Parathyroid adenoma (tissue), 2 donors: ENCODE results near the gene L2HGDH.

Experiments used
- H2AFZ ChIP-seq: fragments of 300-600 bp; sonication (generic); one replicate; pipeline ENCODE4 v1.7.0; 2017; ENCODE audit warnings: antibody characterized with exemption, mild to moderate bottlenecking
- H3K27ac ChIP-seq: fragments of 300-600 bp; sonication (generic); one replicate; pipeline ENCODE4 v1.7.0; 2017
- H3K27me3 ChIP-seq: fragments of 300-600 bp; sonication (generic); one replicate; pipeline ENCODE4 v1.7.0; 2017; ENCODE audit warnings: low read length; ENCODE audit not compliant: control insufficient read depth, insufficient read depth
- H3K36me3 ChIP-seq: fragments of 300-600 bp; sonication (generic); one replicate; pipeline ENCODE4 v1.7.0; 2017; ENCODE audit warnings: low read length; ENCODE audit not compliant: control insufficient read depth, insufficient read depth
- H3K4me1 ChIP-seq: fragments of 300-600 bp; sonication (generic); one replicate; pipeline ENCODE4 v1.7.0; 2017; ENCODE audit warnings: control low read depth
- H3K4me2 ChIP-seq: fragments of 300-600 bp; sonication (generic); one replicate; pipeline ENCODE4 v1.7.0; 2017; ENCODE audit warnings: low read length
- H3K4me3 ChIP-seq: fragments of 300-600 bp; sonication (generic); one replicate; pipeline ENCODE4 v1.7.0; 2017; ENCODE audit warnings: low read depth, low read length
- H3K79me2 ChIP-seq: fragments of 300-600 bp; sonication (generic); one replicate; pipeline ENCODE4 v1.7.0; 2017; ENCODE audit warnings: control low read depth
- H3K9ac ChIP-seq: fragments of 300-600 bp; sonication (generic); one replicate; pipeline ENCODE4 v1.7.0; 2017; ENCODE audit warnings: mild to moderate bottlenecking
- H3K9me3 ChIP-seq: fragments of 300-600 bp; sonication (generic); one replicate; pipeline ENCODE4 v1.7.0; 2017; ENCODE audit warnings: low read length; ENCODE audit not compliant: control insufficient read depth
- TF ChIP-seq, protein P1 (sequence below): fragments of 300-600 bp; sonication (generic); IDR thresholded peaks from one replicate; pipeline ENCODE4 v1.7.0; 2017; ENCODE audit warnings: antibody characterized with exemption, mild to moderate bottlenecking
- donor health status: primary hyperparathyroidism.

The L2HGDH gene

DNA sequence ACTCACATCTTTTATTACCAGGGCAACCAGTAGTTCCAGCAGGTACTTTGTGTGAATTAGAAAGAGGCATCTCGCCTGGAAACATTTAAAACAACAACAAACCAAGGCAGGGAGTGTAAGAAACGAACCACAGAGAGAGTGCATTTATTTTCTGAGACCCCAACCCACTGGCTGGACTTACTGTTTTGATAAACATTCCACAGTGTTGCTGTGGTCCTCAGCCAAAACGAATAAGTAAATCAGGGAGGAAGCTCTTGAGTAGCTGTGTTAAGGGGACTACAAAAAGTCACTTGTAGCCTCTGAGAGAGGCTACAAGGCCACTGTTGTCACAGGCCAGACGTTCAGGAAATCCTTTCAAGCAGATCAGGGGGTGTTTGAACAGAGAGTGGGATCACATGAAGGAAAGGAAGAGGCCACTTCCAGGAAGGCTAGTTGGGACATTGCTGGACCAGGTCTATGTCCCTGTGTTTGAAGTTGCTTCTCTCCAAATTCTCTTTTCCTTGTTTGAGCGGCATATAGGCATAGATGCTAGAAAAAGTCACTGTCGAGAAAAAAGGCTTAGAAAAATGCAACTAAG is 33.9 kb upstream of the L2HGDH start:
- Histone ChIP-seq H3K27me3 (no peaks in the 10 kb centered on the region), H3K27ac (peak overlapping the region; percentile 19), H3K9me3 (no peaks in the 10 kb centered on the region), H3K9ac (no peak overlapping the region), H3K36me3 (no peaks in the 10 kb centered on the region), H3K4me3 (no peak overlapping the region), H3K4me1 (peaks cover 11% of the 10 kb centered on the region), H2AFZ (no peak overlapping the region), H3K79me2 (no peaks in the 10 kb centered on the region), H3K4me2 (no peak overlapping the region)
- TF ChIP-seq, protein P1, sequence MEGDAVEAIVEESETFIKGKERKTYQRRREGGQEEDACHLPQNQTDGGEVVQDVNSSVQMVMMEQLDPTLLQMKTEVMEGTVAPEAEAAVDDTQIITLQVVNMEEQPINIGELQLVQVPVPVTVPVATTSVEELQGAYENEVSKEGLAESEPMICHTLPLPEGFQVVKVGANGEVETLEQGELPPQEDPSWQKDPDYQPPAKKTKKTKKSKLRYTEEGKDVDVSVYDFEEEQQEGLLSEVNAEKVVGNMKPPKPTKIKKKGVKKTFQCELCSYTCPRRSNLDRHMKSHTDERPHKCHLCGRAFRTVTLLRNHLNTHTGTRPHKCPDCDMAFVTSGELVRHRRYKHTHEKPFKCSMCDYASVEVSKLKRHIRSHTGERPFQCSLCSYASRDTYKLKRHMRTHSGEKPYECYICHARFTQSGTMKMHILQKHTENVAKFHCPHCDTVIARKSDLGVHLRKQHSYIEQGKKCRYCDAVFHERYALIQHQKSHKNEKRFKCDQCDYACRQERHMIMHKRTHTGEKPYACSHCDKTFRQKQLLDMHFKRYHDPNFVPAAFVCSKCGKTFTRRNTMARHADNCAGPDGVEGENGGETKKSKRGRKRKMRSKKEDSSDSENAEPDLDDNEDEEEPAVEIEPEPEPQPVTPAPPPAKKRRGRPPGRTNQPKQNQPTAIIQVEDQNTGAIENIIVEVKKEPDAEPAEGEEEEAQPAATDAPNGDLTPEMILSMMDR, result no peak

DNA sequence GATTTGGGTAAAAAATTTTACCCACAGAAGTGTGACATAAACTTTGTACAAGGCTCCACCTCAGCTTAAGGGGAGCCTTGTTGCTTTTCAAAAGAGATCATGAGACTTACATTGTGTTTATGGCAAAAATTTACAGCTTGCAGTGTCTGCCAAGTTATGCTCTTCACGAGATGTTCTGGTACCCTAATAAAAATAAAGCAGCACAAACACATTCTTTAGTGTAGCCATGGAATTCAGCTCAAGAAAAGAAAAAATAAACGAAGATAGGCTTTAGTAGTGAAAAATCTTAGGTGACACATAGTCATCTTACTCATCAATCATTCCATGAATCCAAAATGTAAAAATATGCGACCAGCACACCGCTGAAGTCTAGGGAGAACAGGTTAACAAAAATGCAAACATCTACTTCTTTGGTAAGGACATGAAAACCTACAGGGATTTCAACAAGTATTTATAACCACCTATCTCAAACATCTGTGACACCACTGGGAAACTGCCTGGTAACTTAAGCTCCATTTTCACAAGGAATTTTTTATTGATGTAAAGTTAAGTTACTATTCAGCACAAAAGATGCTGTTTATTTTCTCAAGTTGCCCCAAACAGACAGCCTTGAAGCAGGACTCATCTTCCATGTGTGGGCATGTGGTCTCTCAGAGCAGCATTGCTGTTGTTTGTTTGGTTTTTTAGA is 33.0 kb upstream of the L2HGDH start:
- TF ChIP-seq, protein P1, result no peak
- H3K4me1 ChIP-seq, result peaks cover 11% of the 10 kb centered on the region
- H3K9ac ChIP-seq, result no peak overlapping the region
- no peak overlapping the region for H3K4me2 ChIP-seq
- no peaks in the 10 kb centered on the region for H3K36me3 ChIP-seq
- H3K27ac ChIP-seq, result no peak overlapping the region
- H3K9me3 ChIP-seq, result no peaks in the 10 kb centered on the region
- H3K27me3 ChIP-seq, result no peaks in the 10 kb centered on the region
- H3K79me2 ChIP-seq, result no peaks in the 10 kb centered on the region
- H3K4me3 ChIP-seq, result no peak overlapping the region
- H2AFZ ChIP-seq, result no peak overlapping the region

DNA sequence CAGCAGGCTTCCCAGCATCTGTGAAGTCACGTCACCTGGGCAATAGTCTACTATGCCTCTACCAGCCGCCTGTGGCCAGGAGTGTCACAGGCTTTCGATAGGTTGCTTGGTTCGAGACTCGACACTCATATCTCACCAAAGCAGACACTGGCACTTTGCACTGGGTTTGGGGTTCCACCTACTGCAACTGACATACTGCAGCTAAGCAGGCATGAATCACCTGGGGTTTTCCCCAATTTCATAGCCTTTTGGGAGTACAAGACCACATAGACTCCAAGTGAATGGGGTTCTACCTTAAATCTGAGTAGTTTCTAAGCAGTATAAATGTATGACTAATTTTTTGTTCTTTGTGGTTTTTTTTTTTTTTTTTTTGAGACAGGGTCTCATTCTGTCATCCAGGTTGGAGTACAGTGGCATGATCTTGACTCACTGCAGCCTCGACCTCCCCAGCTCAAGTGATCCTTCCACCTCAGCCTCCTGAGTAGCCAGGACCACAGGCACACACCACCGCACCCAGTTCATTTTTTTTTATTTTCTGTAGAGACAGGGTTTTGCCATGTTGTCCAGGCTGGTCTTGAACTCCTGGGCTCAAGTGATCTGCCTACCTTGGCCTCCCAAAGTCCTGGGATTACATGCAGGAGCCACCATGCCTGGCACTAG is 32.2 kb upstream of the L2HGDH start:
- Histone ChIP-seq H3K4me3 (no peak overlapping the region), H3K4me1 (peaks cover 11% of the 10 kb centered on the region), H3K36me3 (no peaks in the 10 kb centered on the region), H3K27me3 (no peaks in the 10 kb centered on the region), H3K9me3 (no peaks in the 10 kb centered on the region), H3K9ac (no peak overlapping the region), H3K79me2 (no peaks in the 10 kb centered on the region), H3K4me2 (no peak overlapping the region), H3K27ac (no peak overlapping the region), H2AFZ (no peak overlapping the region)
- TF ChIP-seq, protein P1, result no peak

DNA sequence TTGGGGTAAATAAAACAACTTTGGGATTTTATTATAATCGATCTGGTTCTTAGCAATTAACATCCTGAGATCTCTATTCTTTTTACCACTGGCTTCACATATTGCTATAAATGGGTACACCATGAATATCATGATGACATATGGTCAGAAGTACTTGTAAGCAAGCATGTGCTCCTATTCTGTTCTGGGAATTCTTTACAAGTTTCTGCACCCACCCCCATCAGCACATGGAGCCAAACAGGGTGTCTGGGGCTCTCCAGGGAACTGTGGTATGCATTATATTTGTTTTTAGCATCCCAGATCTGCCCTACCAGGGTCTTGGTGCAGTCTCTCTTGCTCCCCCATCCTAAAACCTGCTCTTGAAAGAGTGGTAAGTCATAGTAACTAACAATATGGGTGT is 31.4 kb upstream of the L2HGDH start:
- no peaks in the 10 kb centered on the region for H3K27me3 ChIP-seq
- no peaks in the 10 kb centered on the region for H3K9me3 ChIP-seq
- H2AFZ ChIP-seq, result no peak overlapping the region
- H3K4me1 ChIP-seq, result peaks cover 11% of the 10 kb centered on the region
- no peak overlapping the region for H3K9ac ChIP-seq
- H3K79me2 ChIP-seq, result no peaks in the 10 kb centered on the region
- H3K4me2 ChIP-seq, result no peak overlapping the region
- TF ChIP-seq, protein P1, result no peak
- no peaks in the 10 kb centered on the region for H3K36me3 ChIP-seq
- no peak overlapping the region for H3K4me3 ChIP-seq
- H3K27ac ChIP-seq, result no peak overlapping the region
